GOT3 (cell line): ENCODE results near the gene PALLD.

ENCODE experiments used
- DNase-seq: peaks from one replicate; lab custom pipeline; 2025; ENCODE audit warnings: mixed read lengths; lab: John Stamatoyannopoulos, UW

Gene PALLD

DNA sequence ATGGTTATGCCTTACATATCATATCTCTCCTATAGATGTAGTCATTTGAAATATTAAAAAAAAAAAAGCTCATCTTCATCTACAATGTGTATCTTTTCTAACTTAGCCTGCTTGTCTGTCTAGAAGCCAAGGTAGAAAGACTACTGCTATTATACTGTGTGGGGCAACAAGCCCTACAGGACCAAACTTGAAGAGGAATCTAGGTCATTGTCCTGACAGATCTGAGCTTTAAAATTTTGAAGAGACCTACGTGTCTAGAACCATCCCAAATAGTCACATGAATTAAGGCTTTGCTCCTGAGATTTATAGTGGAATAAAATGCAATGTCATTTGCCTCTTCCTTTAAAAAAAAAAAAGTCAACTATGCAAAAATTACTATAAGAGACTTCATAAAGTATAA is 95.8 kb downstream of the PALLD start:
- DNase-seq, result no peak

DNA sequence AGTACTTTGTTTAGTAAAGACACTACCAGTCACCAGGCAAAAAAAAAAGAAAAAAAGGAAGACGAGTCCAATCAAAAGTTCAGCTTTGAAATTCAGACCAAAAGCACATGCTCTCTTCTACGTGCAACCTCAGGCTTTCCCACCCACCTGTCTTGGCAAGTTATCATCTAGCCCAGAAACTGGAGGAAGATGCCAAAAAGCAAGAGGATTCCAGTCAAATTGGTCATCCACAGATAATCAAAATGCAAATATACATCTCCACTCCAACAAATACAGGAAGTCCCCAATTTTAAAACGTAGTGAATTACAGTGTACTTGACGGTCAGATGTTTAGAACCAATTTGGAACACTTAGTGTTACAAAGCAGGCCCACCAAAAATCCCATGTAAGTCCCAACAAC is 96.5 kb downstream of the PALLD start:
- DNase-seq, result no peak

DNA sequence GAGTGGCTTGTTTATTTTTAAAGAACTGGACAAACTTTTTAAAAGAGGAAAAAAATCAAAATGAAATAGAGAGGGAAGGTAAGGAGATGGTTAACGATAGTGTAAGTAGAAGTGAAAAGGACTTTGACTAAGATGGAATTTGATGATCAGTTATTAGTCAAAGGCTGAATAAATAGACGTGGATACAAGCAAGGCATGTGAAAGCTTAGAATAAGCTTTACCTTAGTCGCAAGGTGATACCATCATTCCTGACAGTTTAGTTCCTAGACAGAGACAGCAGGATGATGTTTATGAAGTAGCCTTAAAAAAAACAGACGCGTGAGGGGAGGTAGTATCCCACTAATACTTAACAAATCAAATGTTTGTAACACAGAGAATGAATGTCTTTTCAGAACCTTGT is 97.3 kb downstream of the PALLD start:
- DNase-seq, result no peak

DNA sequence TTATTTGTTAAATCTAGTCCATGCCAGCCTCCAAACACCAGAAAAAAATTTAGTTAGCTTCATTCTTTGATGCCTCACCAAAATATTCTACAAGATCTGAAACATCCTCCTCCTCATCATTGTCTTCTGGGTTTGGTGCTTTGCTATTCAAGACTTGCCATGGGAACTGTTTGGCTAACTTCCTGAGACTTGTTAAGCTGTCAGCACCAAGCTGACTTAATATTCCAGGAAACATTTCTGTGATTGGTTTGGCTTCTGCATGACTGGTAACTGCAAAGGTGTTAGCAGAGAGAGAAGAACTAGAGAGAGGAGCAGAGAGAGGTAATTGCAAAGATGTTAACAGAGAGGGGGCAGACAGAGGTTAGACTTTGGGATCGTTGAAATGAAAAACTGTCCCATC is 101.3 kb downstream of the PALLD start:
- DNase-seq, result no peak

DNA sequence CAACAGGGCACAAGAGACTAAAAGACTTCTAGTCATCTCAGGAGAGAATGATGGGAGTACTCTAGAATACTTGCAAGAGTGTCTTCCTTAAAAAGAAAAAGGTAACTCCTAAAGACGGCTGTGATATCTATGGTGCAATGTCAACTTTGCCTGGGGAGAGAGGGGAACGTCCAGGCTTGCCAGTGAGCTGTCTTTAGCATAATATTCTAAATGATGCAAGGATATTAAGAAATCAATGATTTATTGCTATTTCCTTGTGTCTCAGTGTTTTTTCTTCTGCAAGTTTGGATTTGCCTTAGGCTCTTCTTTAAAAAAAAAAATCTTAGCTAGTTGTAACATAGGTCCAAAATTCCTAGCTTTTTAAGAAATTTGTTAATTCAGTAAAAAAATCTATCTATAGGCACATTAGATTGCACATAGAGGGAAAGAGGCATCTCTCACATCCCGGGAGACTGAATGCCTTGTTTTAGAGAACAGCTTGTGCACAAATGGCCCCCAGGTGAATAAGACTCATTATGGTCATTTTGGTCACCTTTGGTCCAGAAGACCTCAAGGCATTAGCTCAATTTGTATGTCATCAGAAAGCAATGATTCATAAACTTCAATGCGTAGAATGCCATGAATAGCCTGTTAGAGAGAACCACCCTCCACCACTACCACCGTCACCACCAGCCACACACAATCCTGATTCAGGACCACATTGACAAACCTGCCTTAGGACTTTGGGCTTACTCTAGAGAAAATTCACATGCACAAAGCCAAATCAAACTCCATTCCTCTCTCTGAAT is 104.1 kb downstream of the PALLD start:
- DNase-seq, result no peak

DNA sequence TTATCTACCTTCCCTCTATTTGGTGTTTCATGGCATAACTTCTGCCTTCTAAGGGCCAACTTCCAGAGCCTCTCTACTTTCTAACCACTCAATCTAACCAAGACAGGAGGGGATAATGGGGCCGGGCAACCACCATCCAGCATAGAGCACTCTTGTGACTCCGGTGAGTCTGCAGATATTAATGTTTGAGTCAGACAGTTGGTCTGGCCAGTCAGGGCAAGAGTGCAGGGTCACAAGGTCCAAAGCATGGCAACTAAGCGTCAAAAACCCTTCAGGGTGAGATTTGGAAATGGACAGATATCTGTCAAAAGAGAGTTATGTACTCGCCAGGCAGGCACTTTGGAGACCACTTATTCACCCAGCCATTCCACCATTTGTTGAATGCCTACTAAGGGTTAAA is 105.0 kb downstream of the PALLD start:
- no peak for DNase-seq

DNA sequence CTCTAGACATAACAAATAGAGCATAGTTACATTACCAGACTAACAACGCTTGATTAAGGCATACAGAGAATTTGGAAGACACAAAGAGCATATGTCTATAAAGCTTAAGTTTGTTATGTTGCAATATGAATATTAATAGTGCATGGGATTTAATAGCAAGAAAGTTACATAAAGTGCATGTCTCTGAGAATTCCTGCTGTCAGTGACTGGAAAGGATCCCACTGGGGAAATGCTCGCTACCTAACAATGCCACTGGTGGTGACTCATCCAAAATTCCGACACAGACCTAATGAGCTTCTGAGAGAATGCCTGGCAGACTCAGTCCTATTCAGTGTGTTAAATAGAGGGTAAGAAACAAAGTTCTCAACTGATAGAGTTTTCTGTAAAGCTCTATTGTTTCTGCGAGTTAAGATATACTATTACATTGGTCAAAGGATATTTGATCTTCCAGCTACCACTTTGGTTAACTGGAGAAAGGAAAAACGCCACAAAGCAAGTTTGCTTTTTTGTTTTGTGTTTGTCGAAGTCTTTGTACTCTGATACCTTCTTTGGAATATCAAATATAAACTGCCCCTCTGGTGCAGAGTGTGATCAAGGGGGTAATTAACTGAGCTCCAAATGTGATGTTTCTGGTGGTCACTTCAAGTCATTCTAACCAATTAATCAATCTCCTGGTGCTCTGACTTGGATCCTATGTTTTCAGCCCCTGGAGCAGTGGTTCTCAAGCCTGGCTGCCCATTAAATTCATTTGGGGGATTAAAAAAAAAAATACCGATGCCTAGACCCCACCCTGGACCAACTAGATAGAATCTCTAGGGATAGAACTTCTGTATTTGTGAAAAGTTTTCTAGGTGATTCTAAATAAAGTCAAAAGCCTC is 107.9 kb downstream of the PALLD start:
- DNase-seq, result no peak

DNA sequence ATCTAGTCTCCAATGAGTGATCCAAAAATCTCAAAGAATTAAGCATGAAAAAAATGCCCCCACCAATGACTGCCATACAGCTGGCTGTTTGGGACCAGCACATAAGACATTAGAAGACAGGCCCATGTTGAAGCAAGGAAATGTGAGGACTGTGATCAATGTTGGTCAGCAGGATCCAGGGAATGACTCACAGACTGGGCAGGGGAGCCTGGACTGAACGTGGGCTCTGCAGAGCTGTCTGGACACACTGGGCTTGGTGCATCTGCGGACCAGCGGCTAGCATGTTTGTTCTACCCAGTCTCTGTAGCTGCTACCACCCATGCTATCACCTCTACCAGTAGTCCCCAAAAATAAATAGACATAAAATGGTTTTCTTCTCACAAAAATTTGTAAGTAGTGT is 108.6 kb downstream of the PALLD start:
- no peak for DNase-seq

DNA sequence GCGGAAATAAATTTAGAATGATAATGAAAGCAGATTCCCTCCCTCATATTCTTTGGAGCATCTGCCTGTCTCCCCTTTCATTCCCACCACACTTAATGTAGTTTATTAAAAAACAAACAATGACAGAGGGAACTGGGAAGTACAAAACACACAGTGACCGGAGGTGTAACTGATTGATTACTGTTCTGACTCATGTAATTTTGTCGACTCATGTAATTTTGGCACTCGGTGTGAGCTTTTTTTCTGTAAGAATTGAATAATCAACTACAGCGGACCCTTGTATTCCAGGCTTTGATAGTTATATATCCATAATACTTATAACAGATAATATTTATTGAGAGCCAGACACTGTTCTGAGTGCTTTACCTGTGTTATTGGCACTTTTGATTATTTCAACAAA is 110.4 kb downstream of the PALLD start:
- no peak for DNase-seq

DNA sequence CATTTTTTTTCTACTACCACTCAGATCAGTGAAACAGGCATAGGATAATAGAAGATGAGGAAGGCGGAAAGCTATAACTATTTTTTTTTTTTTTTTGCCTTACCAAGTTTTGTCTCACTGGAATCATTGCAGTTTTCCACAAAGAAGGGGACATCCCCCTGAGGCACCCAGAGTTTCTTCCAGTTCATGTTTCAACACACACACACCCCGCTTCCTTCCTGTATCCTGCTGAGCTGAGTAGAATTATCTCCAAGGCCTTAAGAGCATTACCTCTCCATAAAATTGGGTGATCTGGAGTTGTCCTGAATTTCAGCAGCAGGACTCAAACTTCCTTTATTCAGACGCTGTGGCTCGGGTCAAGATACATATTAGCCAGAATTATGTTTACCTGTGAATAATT is 111.9 kb downstream of the PALLD start:
- no peak for DNase-seq

DNA sequence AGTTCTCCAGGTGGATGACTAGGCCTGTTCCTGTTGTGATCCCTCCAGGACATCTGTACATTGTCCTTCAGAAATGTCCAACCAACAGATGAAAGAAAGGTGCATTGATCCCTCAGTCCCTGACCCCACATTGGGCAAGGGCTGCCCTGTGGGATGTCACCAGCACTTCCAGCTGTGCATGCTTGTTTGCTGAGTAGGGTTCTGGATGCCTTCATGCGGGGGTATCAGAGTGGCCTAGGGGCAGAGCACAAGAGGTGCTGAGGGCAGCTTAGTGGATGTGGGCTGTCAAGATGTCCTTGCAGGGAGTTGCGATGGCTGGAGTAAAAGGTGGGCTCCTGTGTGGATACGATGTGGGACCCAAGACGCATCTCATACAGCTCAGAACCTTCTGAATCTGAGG is 112.5 kb downstream of the PALLD start:
- no peak for DNase-seq

DNA sequence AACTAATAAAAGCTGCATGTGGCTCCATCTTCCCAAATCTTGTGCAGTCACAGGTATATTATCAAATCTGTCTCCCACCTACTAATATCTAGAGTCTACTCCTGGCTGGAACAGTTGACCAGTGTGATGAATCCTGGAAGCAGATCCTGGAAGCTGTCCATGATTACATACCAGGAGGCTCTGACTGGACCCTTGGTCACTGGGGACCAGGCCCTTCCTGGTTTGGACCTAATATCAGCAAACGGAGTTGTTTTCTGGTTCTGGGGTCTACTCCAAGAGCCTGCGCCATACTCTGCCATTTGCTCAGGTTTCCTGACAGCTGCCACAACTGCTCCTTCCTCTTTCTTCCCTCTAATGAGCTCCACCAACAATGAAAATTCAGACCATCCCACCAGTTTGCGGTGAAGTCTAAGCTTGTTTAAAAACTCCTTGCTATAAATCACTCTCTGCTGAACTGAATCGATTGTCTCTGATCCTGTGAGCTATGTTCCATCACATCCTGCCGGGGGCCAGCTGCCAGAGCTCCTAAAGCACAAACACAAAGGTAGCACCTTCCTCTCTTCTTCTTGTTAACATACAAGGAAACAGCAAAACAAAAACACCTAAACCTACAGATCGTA is 114.2 kb downstream of the PALLD start:
- DNase-seq, result no peak

DNA sequence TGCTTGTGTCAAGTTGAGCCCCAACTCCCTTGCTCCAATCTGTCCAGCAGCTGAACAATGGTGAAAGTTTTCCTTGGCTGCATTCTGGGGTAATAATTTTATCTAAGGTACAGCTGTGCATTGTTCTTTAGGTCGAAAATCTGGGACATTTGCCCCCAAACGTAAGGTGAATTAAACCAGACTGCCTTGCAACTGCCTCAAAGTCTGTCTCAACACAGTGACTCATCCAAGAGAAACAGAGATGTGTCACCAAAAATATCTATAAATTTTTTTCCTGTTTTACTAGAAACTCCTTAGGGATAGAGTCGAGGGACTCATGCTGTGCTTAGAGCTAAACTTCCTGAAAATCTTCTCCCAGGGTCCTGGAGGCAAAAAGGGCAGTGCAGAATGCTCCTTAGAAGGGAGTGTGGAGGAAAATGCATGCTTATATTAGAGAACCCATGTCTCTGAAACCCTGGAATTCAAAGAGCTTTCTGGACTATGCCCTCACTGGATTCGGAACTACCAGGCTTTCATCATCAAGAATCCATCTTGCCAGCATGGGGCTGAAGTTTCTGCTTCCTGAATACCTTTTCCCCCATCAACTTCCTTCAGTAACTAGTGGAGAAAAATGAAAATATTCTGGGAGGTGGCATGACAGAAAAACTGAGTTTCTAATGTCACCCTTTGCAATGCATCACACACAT is 115.7 kb downstream of the PALLD start:
- no peak for DNase-seq

DNA sequence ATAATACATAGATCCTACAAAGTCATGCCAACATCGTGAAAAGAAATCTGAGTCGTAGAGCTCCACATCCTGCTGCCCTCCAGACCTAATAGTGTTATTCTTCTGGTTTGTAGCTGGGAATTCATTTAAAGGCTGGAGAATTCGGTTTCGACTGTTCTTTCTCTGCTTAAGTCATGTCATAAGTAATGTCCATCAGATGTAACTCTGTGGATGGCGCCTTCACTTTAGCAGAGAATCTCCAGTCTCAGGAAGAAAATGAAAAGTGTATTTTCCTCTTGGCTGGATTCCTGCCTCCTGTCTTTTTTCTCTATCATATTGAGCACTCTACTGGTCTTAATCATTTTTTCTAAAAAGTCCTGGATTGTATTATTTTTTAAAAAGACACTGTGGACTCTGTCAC is 117.0 kb downstream of the PALLD start:
- no peak for DNase-seq

DNA sequence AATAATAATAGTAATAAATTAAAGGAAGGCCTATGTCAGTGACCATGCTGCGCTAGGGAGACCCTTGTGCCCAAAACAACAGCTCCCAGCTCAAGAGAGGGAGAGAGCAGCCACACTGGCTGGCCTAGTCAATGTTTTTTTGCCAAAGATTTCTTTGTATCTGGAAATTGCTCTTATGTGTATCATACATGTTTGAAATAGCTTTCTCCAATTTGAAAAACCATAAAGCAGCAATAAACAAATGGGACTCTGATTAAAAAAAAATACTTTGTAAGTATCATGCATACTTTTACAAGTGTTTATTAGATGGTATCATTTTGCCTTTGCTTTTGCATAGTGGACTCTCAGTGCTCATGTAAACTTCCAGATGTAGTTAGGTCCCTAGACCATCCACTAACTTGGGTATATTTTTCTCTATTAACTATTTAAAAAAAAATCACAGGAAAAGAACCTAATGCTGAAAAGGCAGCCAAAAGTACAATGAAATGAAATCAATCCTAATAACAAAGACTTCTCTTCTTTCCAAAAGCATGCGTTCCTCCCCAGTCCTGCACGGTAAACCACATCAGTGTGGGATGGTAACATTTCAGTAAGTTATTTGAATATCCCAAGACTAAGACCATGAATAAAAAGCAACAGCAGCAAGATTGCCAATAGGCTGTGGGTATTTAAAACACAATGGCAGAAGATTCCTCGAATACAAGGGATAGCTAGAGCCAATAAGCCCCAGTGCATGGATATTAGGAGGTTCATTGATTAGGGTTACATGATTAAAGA is 117.6 kb downstream of the PALLD start:
- no peak for DNase-seq

DNA sequence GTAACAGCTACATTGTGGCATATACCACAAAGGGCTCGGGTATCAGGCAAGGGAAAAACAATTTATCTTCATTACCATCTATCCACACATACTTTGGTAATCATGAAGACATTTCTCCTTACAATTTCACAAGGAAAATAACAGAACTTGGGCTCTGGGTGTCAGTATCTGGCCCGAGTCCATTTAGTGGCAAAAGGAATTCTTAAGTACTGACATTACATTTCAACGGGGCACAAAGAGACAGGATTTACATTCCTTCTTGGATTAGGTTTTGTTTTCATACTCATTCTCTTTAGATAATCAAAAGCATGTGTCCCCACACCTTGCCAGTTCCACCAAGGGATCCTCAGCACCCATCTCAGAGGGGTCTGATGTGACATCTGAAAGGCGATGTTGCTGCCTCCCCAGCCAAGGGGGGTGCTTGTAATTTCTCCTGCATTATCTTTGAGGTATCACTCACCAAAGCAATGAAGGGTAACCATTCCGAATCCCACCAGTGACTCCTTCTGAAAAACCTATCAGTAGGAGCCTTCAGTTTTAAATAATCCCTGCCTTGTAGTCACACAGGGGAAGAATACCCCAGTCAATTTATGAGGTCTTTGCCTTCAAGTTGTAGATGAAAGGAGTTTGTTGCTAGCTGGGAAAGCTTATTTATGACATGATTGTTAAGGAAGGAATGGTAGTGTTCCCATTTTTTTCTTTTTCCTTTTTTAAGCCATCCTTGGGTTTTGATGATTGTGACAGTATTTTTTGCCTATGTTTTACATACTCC is 118.6 kb downstream of the PALLD start:
- no peak for DNase-seq

DNA sequence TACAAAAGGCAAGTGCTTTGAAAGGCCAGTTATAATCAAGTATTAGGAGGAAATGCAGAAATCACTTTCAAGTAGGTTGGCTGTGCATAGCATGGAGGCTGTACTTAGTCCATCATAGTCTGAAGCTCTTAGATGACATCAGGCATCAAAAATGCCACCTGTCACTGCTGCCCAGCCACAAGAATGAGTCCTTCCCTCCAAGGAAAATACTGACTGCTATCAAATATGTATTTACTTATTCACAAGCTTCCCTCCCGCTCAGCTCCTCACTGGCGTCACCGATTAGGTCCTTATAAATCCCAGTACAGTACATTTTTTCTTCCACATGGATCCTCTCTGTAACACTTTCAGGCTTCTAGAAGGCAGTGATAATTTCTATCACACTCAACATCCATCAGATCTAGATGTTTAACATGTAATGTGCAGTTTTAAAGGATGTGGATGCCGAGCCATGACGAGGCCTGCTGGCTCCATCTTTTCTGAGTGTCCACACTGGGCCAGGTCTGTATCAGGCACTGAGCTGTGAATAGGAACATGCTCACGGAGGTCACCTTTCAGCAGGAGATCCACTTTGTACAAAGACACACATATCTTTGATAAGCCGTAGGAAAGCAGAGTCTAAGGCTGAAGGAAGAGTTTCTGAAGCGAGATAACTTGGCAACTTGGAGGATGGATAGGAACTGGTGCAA is 121.9 kb downstream of the PALLD start:
- DNase-seq, result no peak

DNA sequence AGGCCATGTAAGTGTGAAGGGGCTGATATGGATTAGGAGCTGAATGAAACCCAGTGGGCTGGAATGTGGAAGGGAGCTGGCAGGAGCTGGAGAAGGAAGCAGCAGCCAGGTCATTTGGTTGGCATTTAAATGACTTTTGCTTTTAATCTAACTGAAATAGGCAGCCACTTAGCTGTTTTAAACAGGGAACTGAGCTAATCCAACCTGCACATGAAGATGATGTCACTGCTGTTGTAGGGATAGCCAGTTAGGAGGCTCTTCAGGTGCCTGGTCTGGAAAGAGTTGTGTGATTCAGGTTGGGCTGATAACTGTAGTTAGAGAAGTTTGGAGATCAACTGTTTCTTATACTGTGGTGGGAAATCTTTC is 122.4 kb downstream of the PALLD start:
- no peak for DNase-seq

DNA sequence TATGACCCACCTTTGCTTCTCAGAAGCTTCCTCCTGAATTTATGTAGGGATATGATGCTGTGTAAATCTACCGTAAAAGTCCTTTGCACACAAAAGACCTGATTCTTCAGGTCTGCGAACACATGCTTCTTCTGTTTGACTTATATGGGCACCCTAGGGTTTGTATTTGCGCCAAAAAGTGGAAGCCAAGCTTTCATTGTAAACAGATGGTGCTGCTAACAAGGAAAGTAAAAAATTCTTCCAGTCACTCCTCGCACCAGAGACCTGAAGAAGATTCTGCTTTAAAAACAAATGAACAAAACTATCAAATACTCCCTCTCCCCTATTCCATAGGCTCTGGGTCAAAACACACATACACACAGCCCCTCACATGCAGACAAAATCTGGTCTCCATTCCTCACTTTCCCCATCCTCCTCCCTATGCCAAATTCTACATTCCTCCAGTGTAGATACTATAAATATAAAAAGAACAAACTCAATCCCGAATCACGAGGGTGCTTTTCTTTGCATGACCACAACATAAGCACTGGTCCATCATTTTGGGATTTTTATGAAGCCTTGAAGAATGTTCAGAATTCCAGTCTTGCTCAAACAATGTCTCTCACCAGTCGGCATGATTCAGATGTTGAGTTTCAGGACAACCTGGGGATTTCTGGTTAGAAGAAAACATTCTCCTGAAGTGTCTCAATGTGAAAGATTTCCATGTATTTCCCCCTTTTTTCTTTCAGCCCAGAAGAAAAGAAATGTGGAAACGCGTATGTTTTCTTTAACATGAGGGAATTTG is 125.1 kb downstream of the PALLD start:
- no peak for DNase-seq
